Choroid plexus epithelial cell (primary cell): ENCODE results near the gene POU2F3.

Experiments
- DNase-seq: peaks from one replicate; pipeline ENCODE4 v3.0.0-alpha.2; 2010; ENCODE audit warnings: low read depth
- H3K4me3 ChIP-seq: 2 replicates; pipeline ENCODE4 v1.5.1; 2011; ENCODE audit warnings: low read depth, mild to moderate bottlenecking, control low read depth, low read length, moderate library complexity
- TF ChIP-seq, protein P1 (sequence below): conservative IDR thresholded peaks from 2 replicates; pipeline ENCODE4 v1.5.1; 2011; ENCODE audit warnings: low read depth, mild to moderate bottlenecking, control low read depth, inconsistent platforms, low read length, moderate library complexity

The POU2F3 gene

DNA sequence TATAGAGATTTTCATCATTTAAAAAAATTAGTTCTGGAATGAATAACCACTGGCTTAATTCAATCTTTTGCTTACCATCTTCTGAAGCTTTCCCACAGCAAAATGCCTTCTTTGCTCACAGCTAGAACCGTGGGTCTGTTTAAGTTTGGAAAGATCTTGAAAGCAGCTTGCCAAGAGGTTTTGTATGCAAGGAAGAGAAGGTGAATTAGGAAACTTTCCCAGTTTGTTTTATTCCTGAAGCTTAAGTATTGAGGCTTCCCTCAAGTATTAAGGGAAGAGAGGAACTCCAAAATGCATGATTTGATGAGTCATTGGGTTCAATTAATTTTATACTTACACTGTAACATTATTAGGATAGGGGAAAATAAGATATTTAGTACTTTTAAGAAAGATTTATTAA is 94.4 kb downstream of the POU2F3 start:
- TF ChIP-seq, protein P1, sequence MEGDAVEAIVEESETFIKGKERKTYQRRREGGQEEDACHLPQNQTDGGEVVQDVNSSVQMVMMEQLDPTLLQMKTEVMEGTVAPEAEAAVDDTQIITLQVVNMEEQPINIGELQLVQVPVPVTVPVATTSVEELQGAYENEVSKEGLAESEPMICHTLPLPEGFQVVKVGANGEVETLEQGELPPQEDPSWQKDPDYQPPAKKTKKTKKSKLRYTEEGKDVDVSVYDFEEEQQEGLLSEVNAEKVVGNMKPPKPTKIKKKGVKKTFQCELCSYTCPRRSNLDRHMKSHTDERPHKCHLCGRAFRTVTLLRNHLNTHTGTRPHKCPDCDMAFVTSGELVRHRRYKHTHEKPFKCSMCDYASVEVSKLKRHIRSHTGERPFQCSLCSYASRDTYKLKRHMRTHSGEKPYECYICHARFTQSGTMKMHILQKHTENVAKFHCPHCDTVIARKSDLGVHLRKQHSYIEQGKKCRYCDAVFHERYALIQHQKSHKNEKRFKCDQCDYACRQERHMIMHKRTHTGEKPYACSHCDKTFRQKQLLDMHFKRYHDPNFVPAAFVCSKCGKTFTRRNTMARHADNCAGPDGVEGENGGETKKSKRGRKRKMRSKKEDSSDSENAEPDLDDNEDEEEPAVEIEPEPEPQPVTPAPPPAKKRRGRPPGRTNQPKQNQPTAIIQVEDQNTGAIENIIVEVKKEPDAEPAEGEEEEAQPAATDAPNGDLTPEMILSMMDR = no peak

DNA sequence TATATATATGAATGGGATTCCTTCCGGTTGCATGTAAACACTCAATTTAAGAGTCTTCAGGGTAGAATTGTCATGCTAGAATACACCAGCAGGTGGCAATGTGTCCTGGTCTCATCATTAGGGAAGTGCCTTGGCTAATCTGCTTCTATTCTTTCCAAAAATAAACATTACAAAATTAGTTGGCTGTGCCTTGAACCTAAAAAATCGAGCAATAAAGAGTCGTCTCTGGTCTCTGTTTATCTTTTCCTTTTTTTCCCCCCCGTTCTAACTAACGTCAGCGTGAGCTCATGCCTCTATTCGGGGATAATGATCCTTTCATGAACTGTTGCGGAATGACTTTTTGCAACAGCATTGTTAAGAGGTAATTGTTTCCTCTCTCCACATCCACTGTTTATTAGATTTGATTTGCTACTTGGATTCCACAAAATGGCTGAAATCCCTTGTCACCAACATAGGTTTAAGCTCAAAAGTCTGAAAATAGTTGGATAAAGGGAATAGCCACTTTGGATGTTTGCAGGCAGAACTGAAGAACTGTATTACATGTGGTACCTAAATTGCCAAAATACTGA is 95.0 kb downstream of the POU2F3 start:
- peak overlapping the region; percentile 81 for H3K4me3 ChIP-seq
- TF ChIP-seq, protein P1 = peak; percentile 72
- DNase-seq = peak; percentile 94

More for the DNA sequence above, 94.4 kb downstream of the POU2F3 start:
- no peak overlapping the region for H3K4me3 ChIP-seq
- no peak for DNase-seq

DNA sequence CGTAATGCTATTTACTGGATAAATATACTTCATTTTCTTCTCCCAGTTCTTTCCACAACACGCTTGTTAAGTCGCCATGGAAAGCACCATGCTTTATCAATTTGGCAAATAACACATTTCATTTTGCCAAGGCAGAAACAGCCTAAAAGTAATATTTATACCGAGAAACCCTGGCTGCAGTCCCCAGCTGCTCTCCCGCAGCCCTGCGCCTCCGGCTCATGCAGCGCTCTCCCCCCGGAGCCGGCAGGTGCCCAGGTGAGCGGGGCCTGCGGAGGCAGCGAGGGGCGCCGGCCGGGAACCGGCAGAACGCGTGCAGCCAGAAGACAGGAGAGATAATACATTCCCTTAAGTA is 95.6 kb downstream of the POU2F3 start:
- TF ChIP-seq, protein P1 = no peak
- DNase-seq = peak; percentile 40
- H3K4me3 ChIP-seq = peak overlapping the region; percentile 81

DNA sequence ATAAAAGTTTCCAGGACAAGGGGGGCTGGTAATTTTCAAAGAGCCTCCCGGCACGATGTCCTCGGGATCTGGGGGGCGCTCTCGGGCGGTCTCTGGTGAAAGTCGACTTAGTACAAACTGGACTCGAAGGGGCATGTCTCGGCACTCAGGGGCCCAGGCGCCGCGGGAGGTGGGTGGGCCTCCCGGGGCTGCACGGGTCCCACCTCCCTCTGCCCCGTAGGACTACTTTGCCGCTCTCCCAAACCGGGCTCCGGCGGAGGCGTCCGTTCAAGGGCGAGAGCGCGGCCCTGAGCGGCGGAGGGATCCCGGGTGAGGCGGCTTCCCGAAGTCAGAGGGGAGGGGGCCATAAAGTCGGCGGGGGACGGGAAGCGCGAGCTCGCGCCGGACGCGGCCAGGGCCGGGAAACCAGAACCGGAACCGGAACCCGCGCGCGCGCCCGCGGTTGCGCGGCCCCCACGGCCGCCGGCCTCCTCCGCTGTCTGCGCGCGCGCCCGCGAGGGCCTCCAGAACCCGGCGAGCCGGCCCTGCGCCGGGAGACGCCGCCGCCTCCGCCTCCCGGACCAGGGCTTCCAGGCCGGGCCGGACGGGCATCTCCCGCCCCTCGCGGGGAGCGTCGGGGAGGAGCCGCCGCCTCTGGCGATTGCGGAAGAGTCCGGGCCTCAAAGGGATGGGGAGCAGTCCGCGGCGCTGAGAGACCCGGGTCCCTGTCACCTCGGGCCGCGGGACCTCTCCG is 96.1 kb downstream of the POU2F3 start, which contains the start of gene ARHGEF12:
ARHGEF12 (plus strand) TSS at position 506 of the 733 bp plus-strand sequence. CDS start 831 bp downstream, outside the sequence.
- peak within 1 kb of the TSS; percentile 81 for H3K4me3 ChIP-seq
- DNase-seq = peak; percentile 99
- TF ChIP-seq, protein P1 = peak; percentile 55

DNA sequence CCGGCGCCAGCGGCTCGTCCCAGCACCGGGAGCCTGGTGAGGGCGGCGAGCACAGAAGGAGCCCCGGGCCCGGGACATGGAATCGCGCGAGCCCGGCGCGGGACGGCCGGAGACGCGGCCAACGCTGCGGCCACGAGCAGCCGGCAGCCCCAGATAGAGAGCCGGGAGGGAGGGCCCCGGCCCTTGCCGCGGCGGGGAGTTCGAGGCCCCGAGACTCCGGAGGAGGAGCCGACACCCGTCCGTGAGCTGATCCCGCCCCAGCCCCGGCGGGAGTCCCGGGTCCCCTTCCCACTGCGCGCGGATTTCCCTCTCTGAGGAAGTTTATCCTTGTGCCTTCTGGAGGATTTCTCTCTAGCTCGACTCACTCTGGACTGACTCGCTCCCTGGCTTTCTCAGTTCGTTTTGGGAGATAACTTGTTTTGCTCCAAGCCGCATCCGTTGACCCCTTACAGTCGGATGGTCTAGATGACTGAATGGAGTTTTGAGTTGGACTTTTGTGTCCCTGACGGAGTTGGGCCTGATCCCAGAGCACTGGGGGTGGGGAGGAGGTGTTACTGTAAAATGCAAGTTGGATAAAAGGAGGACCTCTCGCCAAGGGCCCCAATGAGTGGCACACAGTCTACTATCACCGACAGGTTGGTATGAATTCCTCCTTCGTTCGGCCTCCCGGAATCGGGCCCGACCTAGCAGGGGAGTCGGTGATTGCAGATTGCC is 96.9 kb downstream of the POU2F3 start:
- DNase-seq = peak; percentile 50
- TF ChIP-seq, protein P1 = no peak

DNA sequence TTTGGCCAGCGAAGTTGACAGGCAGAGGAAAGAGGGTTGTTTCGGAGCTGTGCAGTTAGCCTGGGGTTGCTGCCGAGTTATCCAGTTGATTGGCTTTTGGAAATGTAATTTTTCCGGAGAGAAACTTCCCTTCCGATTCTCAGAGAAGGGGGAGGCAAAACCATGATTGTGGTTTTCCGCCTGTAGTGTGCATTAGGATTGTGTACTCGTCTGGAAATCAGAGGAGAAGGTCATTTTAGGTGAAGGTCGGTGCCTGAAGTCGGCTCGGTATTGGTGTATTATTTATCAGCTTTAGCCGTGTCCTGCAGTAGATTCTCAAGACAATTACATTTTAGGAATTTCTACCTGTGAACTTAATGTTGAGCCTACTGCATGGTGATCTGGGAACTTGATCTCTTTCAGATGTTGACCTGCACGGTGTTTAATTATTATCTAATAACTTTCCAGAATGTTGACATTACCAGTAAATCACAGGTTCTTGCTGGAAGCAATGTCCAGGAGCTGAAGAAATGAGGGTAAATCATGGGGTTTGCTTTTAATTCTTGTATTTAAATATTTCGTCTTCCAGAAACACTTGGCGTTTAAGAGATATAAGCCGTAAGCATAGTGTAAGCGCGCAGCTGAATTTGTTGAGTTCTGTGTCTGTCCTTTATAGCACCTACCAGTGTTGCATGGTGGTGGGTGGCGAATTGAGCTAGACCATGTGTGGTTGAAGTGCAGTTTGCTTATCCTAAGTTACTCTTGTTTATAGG is 97.6 kb downstream of the POU2F3 start:
- TF ChIP-seq, protein P1 = no peak
- peak overlapping the region; percentile 81 for H3K4me3 ChIP-seq
- DNase-seq = peak; percentile 49

More for the DNA sequence above, 96.9 kb downstream of the POU2F3 start:
- peak overlapping the region; percentile 81 for H3K4me3 ChIP-seq
